Measurements from ENCODE around the gene KRAS. TPM values are rescaled to one million over a fixed set of nuclear protein-coding genes. Genes with fewer than 3 reads are reported as not detected.
"Not testable (repeated sequence)": the region's sequence is repeated elsewhere in the genome, so short reads cannot be mapped to it uniquely, and the experiment has no call there.

Gene KRAS
- polyA plus RNA-seq = 10 to 100 TPM; 11.3 to 39.2 (median 14.6) TPM
- long read RNA-seq, donor 1, full-length matches to known transcripts = 14 of 14 reads
- long read RNA-seq, donor 1, partial matches to known transcripts = 0 of 14 reads
- long read RNA-seq, donor 1, other reads (novel, unspliced or antisense) = 0 of 14 reads
- long read RNA-seq, donor 2, full-length matches to known transcripts = 7 of 7 reads
- long read RNA-seq, donor 2, partial matches to known transcripts = 0 of 7 reads
- long read RNA-seq, donor 2, other reads (novel, unspliced or antisense) = 0 of 7 reads
- long read RNA-seq, donor 3, full-length matches to known transcripts = 11 of 11 reads
- long read RNA-seq, donor 3, partial matches to known transcripts = 0 of 11 reads
- long read RNA-seq, donor 3, other reads (novel, unspliced or antisense) = 0 of 11 reads
- long read RNA-seq, donor 4 = 0 reads
- long read RNA-seq, donor 5, full-length matches to known transcripts = 2 of 2 reads
- long read RNA-seq, donor 5, partial matches to known transcripts = 0 of 2 reads
- long read RNA-seq, donor 5, other reads (novel, unspliced or antisense) = 0 of 2 reads
- long read RNA-seq, donor 6, full-length matches to known transcripts = 6 of 6 reads
- long read RNA-seq, donor 6, partial matches to known transcripts = 0 of 6 reads
- long read RNA-seq, donor 6, other reads (novel, unspliced or antisense) = 0 of 6 reads
- long read RNA-seq, donor 7 = 0 reads
- long read RNA-seq, donor 8, full-length matches to known transcripts = 1 of 1 reads
- long read RNA-seq, donor 8, partial matches to known transcripts = 0 of 1 reads
- long read RNA-seq, donor 8, other reads (novel, unspliced or antisense) = 0 of 1 reads
- long read RNA-seq, donor 9, full-length matches to known transcripts = 3 of 3 reads
- long read RNA-seq, donor 9, partial matches to known transcripts = 0 of 3 reads
- long read RNA-seq, donor 9, other reads (novel, unspliced or antisense) = 0 of 3 reads
- long read RNA-seq, donor 10, full-length matches to known transcripts = 14 of 14 reads
- long read RNA-seq, donor 10, partial matches to known transcripts = 0 of 14 reads
- long read RNA-seq, donor 10, other reads (novel, unspliced or antisense) = 0 of 14 reads

GRCh38 chr12:25250744-25251730 is at the start of gene KRAS:
TSS of gene KRAS (minus strand) at chr12:25250929.
- Histone ChIP-seq H3K9me3 (ENCODE audit: control insufficient read depth in 2 of 2, insufficient read depth in 1 of 2, low read depth in 1 of 2, low read length in 1 of 2) (no peaks in the 10 kb centered on the region), H3K36me3 (ENCODE audit: control insufficient read depth in 3 of 3, insufficient read depth in 2 of 3, low read depth in 1 of 3, low read length in 3 of 3) (peaks cover 0 to 12% (median 0%) of the 10 kb centered on the region in 3 donors), H3K27me3 (ENCODE audit: control insufficient read depth in 3 of 3, insufficient read depth in 3 of 3, low read length in 3 of 3) (no peaks in the 10 kb centered on the region), H3K4me3 (ENCODE audit: low read depth in 1 of 3, low read length in 3 of 3) (peak within 1 kb of the TSS; percentile 91 to 99 (median 92)), H3K27ac (ENCODE audit: low read depth in 1 of 3, low read length in 2 of 3) (peak within 1 kb of the TSS; percentile 86 to 97 (median 96)), H3K4me1 (ENCODE audit: control insufficient read depth in 3 of 3, insufficient read depth in 2 of 3, low read depth in 1 of 3, low read length in 2 of 3) (peaks cover 0 to 40% (median 5%) of the 10 kb centered on the region in 3 donors)
- FAIRE-seq = no peak
- DNase-seq = peak; percentile 95 to 98
- WGBS, 3 donors = 1% methylated on average over 67 to 105 of the region's 105 CpGs

- Histone ChIP-seq H3K4me1 (ENCODE audit: control insufficient read depth in 3 of 3, insufficient read depth in 2 of 3, low read depth in 1 of 3, low read length in 2 of 3) (no peaks in the 10 kb centered on the region), H3K4me3 (ENCODE audit: low read depth in 1 of 3, low read length in 3 of 3) (no peak overlapping the region), H3K9me3 (ENCODE audit: control insufficient read depth in 2 of 2, insufficient read depth in 1 of 2, low read depth in 1 of 2, low read length in 1 of 2) (no peaks in the 10 kb centered on the region), H3K36me3 (ENCODE audit: control insufficient read depth in 3 of 3, insufficient read depth in 2 of 3, low read depth in 1 of 3, low read length in 3 of 3) (no peaks in the 10 kb centered on the region), H3K27ac (ENCODE audit: low read depth in 1 of 3, low read length in 2 of 3) (no peak overlapping the region), H3K27me3 (ENCODE audit: control insufficient read depth in 3 of 3, insufficient read depth in 3 of 3, low read length in 3 of 3) (no peaks in the 10 kb centered on the region)
- FAIRE-seq (no peak), DNase-seq (no peak)
Observed at GRCh38 chr12:25296381-25296780, 45.7 kb upstream of the KRAS start.

- 85 to 93% (median 89%) methylated on average over 2 of the region's 2 CpGs for WGBS, 3 donors
- no peak overlapping the region for H3K4me3 ChIP-seq (ENCODE audit: low read depth in 1 of 3, low read length in 3 of 3)
- H3K27me3 ChIP-seq (ENCODE audit: control insufficient read depth in 3 of 3, insufficient read depth in 3 of 3, low read length in 3 of 3) = no peaks in the 10 kb centered on the region
- no peaks in the 10 kb centered on the region for H3K9me3 ChIP-seq (ENCODE audit: control insufficient read depth in 2 of 2, insufficient read depth in 1 of 2, low read depth in 1 of 2, low read length in 1 of 2)
- H3K4me1 ChIP-seq (ENCODE audit: control insufficient read depth in 3 of 3, insufficient read depth in 2 of 3, low read depth in 1 of 3, low read length in 2 of 3) = no peaks in the 10 kb centered on the region
- DNase-seq = no peak
- no peak for FAIRE-seq
- no peak overlapping the region for H3K27ac ChIP-seq (ENCODE audit: low read depth in 1 of 3, low read length in 2 of 3)
- no peaks in the 10 kb centered on the region for H3K36me3 ChIP-seq (ENCODE audit: control insufficient read depth in 3 of 3, insufficient read depth in 2 of 3, low read depth in 1 of 3, low read length in 3 of 3)
Observed at GRCh38 chr12:25295361-25295760, 44.6 kb upstream of the KRAS start.

GRCh38 chr12:25293653-25294052 is 42.9 kb upstream of the KRAS start:
- WGBS, 3 donors = 76 to 82% (median 78%) methylated on average over 2 of the region's 2 CpGs
- DNase-seq = no peak
- no peak overlapping the region for H3K4me3 ChIP-seq (ENCODE audit: low read depth in 1 of 3, low read length in 3 of 3)
- H3K27me3 ChIP-seq (ENCODE audit: control insufficient read depth in 3 of 3, insufficient read depth in 3 of 3, low read length in 3 of 3) = no peaks in the 10 kb centered on the region
- FAIRE-seq = no peak
- no peaks in the 10 kb centered on the region for H3K36me3 ChIP-seq (ENCODE audit: control insufficient read depth in 3 of 3, insufficient read depth in 2 of 3, low read depth in 1 of 3, low read length in 3 of 3)
- H3K4me1 ChIP-seq (ENCODE audit: control insufficient read depth in 3 of 3, insufficient read depth in 2 of 3, low read depth in 1 of 3, low read length in 2 of 3) = no peaks in the 10 kb centered on the region
- H3K9me3 ChIP-seq (ENCODE audit: control insufficient read depth in 2 of 2, insufficient read depth in 1 of 2, low read depth in 1 of 2, low read length in 1 of 2) = no peaks in the 10 kb centered on the region
- no peak overlapping the region for H3K27ac ChIP-seq (ENCODE audit: low read depth in 1 of 3, low read length in 2 of 3)

GRCh38 chr12:25292810-25293221 is 42.1 kb upstream of the KRAS start:
- not testable (repeated sequence) for FAIRE-seq; DNase-seq; H3K4me3 ChIP-seq (ENCODE audit: low read depth in 1 of 3, low read length in 3 of 3); H3K36me3 ChIP-seq (ENCODE audit: control insufficient read depth in 3 of 3, insufficient read depth in 2 of 3, low read depth in 1 of 3, low read length in 3 of 3); H3K9me3 ChIP-seq (ENCODE audit: control insufficient read depth in 2 of 2, insufficient read depth in 1 of 2, low read depth in 1 of 2, low read length in 1 of 2); H3K27me3 ChIP-seq (ENCODE audit: control insufficient read depth in 3 of 3, insufficient read depth in 3 of 3, low read length in 3 of 3); H3K27ac ChIP-seq (ENCODE audit: low read depth in 1 of 3, low read length in 2 of 3); H3K4me1 ChIP-seq (ENCODE audit: control insufficient read depth in 3 of 3, insufficient read depth in 2 of 3, low read depth in 1 of 3, low read length in 2 of 3)
- 74 to 78% (median 75%) methylated on average over 5 of the region's 5 CpGs for WGBS, 3 donors

- Histone ChIP-seq H3K9me3 (ENCODE audit: control insufficient read depth in 2 of 2, insufficient read depth in 1 of 2, low read depth in 1 of 2, low read length in 1 of 2) (no peaks in the 10 kb centered on the region), H3K4me1 (ENCODE audit: control insufficient read depth in 3 of 3, insufficient read depth in 2 of 3, low read depth in 1 of 3, low read length in 2 of 3) (no peaks in the 10 kb centered on the region), H3K36me3 (ENCODE audit: control insufficient read depth in 3 of 3, insufficient read depth in 2 of 3, low read depth in 1 of 3, low read length in 3 of 3) (no peaks in the 10 kb centered on the region), H3K4me3 (ENCODE audit: low read depth in 1 of 3, low read length in 3 of 3) (no peak overlapping the region), H3K27me3 (ENCODE audit: control insufficient read depth in 3 of 3, insufficient read depth in 3 of 3, low read length in 3 of 3) (no peaks in the 10 kb centered on the region), H3K27ac (ENCODE audit: low read depth in 1 of 3, low read length in 2 of 3) (no peak overlapping the region)
- DNase-seq (no peak), FAIRE-seq (no peak)
- 79 to 86% (median 82%) methylated on average over 2 of the region's 2 CpGs for WGBS, 3 donors
Observed at GRCh38 chr12:25287610-25288009, 36.9 kb upstream of the KRAS start.

GRCh38 chr12:25286837-25287236 is 36.1 kb upstream of the KRAS start:
- no peak overlapping the region for H3K27ac ChIP-seq (ENCODE audit: low read depth in 1 of 3, low read length in 2 of 3)
- no peaks in the 10 kb centered on the region for H3K9me3 ChIP-seq (ENCODE audit: control insufficient read depth in 2 of 2, insufficient read depth in 1 of 2, low read depth in 1 of 2, low read length in 1 of 2)
- H3K36me3 ChIP-seq (ENCODE audit: control insufficient read depth in 3 of 3, insufficient read depth in 2 of 3, low read depth in 1 of 3, low read length in 3 of 3) = no peaks in the 10 kb centered on the region
- no peak overlapping the region for H3K4me3 ChIP-seq (ENCODE audit: low read depth in 1 of 3, low read length in 3 of 3)
- H3K27me3 ChIP-seq (ENCODE audit: control insufficient read depth in 3 of 3, insufficient read depth in 3 of 3, low read length in 3 of 3) = no peaks in the 10 kb centered on the region
- FAIRE-seq (no peak), DNase-seq (peak in 1 of 2 donors; percentile 36)
- no peaks in the 10 kb centered on the region for H3K4me1 ChIP-seq (ENCODE audit: control insufficient read depth in 3 of 3, insufficient read depth in 2 of 3, low read depth in 1 of 3, low read length in 2 of 3)
